HG03378 (cell line): ENCODE results near the gene ABCA10.
"Not testable (repeated sequence)": the region's sequence is repeated elsewhere in the genome, so short reads cannot be mapped to it uniquely, and the experiment has no call there.

Source experiments
- ATAC-seq: cut with Tn5 transposase; IDR thresholded peaks from one replicate; pipeline ENCODE4 v1.9.1; 2021; ENCODE audit warnings: mild to moderate bottlenecking, moderate library complexity; ENCODE audit not compliant: unreplicated experiment

ABCA10 gene

GRCh38 chr17:69228018-69228417 lies 606 bp downstream of the ABCA10 start:
- no peak for ATAC-seq

DNA sequence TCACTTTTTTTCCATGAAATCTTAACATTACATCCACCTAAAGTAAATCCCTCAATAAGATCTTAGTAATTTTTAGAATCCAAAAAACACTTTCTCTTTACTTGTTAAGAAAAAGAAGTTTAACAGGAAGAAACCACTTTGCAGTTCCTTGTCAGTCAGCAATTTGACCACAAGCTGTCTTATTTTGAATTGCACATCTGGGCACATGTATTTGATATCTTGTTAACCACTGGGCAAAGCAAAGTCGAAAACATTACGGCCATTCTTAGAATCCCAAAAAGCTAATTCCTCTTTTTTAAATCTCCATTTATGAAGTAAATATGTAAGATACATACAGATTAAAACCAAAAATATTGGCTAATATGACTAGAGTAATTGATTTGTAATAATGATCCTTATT lies 1.1 kb downstream of the ABCA10 start:
- no peak for ATAC-seq

- ATAC-seq, result peak; percentile 98
Observed at GRCh38 chr17:69223809-69224208, 4.8 kb downstream of the ABCA10 start.

GRCh38 chr17:69222707-69223258 lies 5.8 kb downstream of the ABCA10 start:
- no peak for ATAC-seq

GRCh38 chr17:69220098-69220497 lies 8.5 kb downstream of the ABCA10 start:
- ATAC-seq, result no peak

DNA sequence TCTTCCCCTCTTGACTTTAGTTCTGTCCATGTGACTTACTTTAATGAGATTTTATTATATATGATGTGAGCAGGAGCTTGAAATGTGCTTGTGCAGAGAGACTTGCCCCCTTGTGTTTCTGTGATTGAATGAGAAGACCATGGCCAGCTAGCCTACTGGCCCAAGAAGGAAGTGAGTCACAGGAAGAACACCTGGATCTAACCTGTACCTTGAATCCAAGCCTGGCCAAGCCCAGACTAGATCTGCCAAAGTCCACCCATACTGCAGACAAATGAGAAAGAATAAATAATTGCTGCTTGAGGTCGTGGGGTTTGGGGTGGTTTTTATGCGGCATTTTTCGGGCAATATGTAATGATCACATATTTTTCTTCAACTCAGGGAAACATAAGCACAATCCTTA lies 9.6 kb downstream of the ABCA10 start:
- no peak for ATAC-seq

DNA sequence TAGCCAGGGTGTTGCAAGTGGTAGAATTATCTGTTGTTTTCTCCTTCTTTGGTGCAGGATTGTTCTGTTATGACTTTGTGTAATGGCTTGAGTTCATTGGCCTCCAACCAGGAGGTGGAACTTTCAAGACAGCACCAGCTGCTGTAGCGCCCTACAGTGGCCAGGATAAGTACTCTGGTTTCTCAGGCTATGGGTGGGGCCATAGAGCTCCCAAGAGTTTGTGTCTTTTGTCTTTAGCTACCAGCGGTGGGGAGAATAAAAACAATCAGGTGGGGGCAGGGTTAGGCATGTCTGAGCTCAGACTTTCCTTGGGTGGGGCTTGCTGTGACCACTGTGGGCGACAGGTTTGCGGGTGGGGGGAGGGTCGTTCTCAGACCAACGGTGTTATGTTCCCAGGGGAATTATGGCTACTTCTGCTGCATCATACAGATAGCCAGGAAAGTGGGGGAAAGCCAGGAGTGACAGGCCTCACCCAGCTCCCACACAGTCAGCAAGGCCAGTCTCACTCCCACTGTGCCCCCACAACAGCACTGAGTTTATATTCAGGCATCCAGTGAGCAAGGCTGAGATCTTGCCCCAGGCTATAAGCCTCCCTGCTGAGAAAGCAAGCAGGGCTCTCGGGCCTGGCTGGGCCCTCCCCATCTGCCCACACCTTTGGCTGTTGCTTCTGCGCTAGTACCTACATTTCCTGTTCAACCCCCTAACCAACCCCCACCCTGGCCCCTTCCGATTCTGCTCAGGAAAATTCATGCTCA lies 15.4 kb downstream of the ABCA10 start:
- no peak for ATAC-seq

DNA sequence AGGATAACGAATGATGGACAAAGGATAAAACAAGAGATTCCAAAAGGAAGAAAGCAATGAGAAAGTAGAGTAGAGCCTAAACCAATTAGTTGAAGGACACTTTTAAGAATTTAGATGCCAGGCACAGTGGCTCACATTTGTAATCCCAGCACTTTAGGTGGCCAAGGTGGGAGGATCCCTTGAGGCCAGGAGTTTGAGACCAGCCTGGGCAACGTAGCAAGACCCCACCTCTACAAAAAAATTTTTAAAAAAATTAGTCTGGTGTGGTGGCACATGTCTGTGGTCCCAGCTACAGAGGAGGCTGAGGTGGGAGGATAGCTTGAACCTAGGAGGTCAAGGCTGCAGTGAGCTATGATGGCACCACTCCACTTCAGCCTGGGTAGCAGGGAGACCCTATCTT lies 20.0 kb downstream of the ABCA10 start:
- ATAC-seq, result no peak

GRCh38 chr17:69207151-69207550 lies 21.5 kb downstream of the ABCA10 start:
- no peak for ATAC-seq

DNA sequence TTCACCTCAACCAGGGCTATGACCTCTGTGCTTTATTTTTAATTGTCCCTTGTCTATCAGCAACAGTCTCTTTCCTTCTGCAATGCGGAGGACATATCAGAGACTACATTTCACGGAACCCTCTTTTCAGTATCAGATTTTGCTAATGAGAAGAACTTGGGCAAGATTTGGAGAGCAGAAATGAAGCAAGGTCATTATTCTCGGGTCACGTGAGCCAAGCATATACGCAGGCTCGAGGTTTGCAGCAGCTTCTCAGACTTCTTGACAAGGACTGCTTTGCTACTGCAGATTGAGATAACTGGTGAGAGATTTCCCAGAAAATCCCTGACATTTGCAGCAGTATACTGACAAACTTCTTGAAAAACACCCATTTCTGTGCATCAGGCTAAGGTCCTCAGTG lies 30.4 kb downstream of the ABCA10 start:
- no peak for ATAC-seq

GRCh38 chr17:69196105-69196653 lies 32.4 kb downstream of the ABCA10 start:
- not testable (repeated sequence) for ATAC-seq

DNA sequence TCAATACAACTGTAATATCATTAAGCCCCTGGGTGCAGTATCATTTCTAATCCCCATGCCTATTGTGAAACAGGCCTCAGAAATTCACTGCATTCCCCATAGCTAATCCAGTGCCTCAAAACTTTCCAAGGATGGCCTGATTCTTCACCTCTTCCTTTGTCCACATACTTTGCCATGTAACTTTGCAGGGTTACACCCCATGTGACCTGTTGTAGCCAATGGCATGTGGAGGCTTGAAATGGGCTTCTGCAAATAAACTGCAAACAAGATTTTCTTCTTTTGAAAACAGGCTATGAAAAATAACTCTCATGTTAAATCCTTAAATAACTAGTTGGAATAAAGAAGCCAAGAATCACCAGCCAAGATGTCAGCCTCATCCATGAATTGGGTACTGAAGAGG lies 35.9 kb downstream of the ABCA10 start:
- no peak for ATAC-seq

- ATAC-seq, result no peak
Observed at GRCh38 chr17:69188796-69189195, 39.8 kb downstream of the ABCA10 start.

DNA sequence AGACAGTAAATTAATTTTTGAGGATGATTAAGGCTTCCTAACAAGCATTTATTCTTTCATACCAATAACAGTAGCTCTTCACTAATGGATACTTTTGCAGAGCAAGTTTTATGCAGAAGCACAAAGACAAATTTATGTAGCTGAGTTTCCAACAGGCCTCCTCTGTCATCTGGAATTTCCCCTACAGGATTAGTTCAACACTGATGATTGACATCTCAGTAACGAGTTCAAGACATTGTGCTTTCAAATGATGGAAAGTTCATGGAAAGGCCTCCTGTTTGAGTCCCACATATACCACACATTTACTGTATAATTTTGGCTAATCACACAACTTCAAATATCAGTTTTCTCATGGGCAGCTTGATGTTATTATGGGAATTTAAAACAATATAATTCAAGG lies 40.6 kb downstream of the ABCA10 start:
- ATAC-seq, result no peak

- ATAC-seq, result no peak
Observed at GRCh38 chr17:69187294-69187693, 41.3 kb downstream of the ABCA10 start.

DNA sequence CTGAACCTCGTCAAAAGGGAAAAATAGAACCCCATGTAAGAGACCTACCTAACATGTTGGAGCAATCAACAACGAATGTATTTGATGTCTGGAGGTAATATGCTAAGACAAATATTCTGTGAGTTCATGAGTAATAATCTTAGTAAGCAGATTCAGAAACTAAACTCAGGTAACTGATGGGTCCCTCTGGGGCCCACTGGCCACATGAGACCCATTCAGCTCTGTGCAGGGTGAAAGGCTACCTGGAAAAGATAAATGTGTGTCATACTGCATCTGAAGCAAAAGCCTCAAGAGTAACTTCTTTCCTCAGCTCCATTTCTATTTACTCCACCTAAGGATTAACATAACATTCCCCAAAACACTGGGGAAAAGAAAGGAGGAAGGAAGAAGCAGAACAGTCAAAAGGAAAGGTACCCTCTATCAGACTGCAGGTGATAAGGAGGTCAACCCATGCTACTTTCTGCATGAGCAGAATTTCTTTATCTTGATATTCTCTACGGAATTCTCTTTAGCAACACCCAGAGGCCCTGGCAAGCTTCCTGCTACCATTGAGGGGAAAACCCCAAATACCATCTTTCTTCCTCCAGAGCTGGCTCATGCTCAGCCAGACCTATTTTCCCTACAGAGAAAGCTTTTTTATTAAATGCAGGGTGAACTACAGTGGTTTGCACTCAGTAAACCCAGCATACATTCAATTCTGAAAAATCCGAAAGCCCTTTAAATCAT lies 49.2 kb downstream of the ABCA10 start:
- no peak for ATAC-seq

GRCh38 chr17:69176457-69176795 lies 52.2 kb downstream of the ABCA10 start:
- ATAC-seq, result no peak

GRCh38 chr17:69175625-69176456 lies 52.8 kb downstream of the ABCA10 start:
- no peak for ATAC-seq

- ATAC-seq, result no peak
Observed at GRCh38 chr17:69175262-69175624, 53.4 kb downstream of the ABCA10 start.

- no peak for ATAC-seq
Observed at GRCh38 chr17:69173118-69173517, 55.5 kb downstream of the ABCA10 start.

- no peak for ATAC-seq
Observed at GRCh38 chr17:69170377-69170776, 58.2 kb downstream of the ABCA10 start.
